Stimulated activated CD4-positive, alpha-beta T cell treated with anti-CD3 and anti-CD28 coated beads, Interleukin-12 subunit alpha, Interleukin-12 subunit beta, amount 100 ng/mL, for 48 hours (primary cell): ENCODE results near the gene FOXN1.
"Not testable (repeated sequence)": the region's sequence is repeated elsewhere in the genome, so short reads cannot be mapped to it uniquely, and the experiment has no call there.

Experiments
- DNase-seq, 3 donors: peaks; one replicate each; pipeline ENCODE4 v3.0.0-alpha.2; 2020; ENCODE audit warnings: low read depth in 2 of 3, low spot score in 1 of 3

FOXN1 gene

GRCh38 chr17:28522281-28522680 is 16.1 kb downstream of the FOXN1 start:
- not testable (repeated sequence) for DNase-seq

DNA sequence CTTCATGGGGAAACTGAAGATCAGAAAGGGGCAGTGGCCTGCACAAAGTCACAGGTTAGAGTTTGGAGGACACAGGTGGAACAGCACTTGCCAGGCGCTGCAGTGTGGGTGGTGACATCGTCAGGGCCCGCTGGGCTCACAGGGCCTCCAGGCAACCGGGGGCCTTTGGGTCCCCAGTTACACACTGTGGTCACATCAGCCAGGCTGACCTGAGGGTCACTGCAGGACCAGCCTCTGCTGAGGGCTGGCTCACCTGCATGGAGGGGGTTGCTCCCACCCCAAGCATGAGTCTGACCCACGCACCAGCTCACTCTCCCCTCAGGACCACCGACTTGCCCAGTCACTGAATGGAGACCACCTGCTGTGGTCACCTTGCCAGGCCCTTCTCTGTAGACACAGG is 17.0 kb downstream of the FOXN1 start:
- no peak for DNase-seq

- DNase-seq, result no peak
Observed at GRCh38 chr17:28523876-28524275, 17.7 kb downstream of the FOXN1 start.

- no peak for DNase-seq
Observed at GRCh38 chr17:28524476-28525424, 18.6 kb downstream of the FOXN1 start.

DNA sequence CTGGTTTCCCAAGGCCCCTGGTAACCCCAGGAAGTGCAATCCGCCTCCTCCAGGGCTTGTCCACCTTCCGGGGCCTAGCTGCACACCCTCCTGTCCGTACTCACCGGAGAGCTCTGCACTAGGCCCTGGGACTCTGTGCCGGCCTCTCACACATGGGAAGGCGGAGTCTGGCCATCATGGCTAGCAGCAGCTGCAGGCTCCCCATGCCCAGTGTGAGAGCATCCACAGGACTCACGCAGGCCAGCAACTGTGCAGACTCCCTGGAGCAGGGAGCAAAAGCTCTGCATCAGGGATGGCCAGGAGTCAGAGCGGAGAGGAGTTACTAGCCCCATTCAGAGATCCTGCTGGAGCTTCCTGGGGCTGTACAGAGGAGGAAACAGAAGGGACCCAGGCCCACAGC is 20.2 kb downstream of the FOXN1 start:
- DNase-seq, result no peak

- DNase-seq, result no peak
Observed at GRCh38 chr17:28527181-28527681, 21.1 kb downstream of the FOXN1 start.

- no peak for DNase-seq
Observed at GRCh38 chr17:28527859-28528258, 21.7 kb downstream of the FOXN1 start.

GRCh38 chr17:28528327-28529012 is 22.3 kb downstream of the FOXN1 start:
- no peak for DNase-seq

GRCh38 chr17:28529013-28529400 is 22.9 kb downstream of the FOXN1 start:
- no peak for DNase-seq

- no peak for DNase-seq
Observed at GRCh38 chr17:28530250-28530649, 24.1 kb downstream of the FOXN1 start.

DNA sequence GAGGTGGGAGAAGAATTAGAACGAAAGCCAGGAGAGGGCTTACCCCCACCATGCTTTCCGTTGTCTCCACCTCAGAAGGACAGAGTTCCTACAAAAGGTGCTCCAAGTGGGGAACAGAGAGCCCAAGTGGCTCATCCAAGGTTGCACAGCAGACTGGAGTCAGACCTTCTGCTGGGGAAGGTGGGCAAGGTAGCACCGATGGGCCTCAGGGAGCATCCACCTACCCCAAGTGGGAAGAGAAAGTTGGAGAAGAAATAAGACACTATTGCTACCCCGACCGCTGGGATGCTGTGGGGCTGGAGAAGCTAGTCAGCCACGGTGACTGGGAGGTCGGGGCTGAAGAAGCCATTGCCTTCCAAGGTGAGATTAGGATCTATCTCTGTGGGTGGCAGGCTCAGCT is 24.8 kb downstream of the FOXN1 start:
- no peak for DNase-seq

DNA sequence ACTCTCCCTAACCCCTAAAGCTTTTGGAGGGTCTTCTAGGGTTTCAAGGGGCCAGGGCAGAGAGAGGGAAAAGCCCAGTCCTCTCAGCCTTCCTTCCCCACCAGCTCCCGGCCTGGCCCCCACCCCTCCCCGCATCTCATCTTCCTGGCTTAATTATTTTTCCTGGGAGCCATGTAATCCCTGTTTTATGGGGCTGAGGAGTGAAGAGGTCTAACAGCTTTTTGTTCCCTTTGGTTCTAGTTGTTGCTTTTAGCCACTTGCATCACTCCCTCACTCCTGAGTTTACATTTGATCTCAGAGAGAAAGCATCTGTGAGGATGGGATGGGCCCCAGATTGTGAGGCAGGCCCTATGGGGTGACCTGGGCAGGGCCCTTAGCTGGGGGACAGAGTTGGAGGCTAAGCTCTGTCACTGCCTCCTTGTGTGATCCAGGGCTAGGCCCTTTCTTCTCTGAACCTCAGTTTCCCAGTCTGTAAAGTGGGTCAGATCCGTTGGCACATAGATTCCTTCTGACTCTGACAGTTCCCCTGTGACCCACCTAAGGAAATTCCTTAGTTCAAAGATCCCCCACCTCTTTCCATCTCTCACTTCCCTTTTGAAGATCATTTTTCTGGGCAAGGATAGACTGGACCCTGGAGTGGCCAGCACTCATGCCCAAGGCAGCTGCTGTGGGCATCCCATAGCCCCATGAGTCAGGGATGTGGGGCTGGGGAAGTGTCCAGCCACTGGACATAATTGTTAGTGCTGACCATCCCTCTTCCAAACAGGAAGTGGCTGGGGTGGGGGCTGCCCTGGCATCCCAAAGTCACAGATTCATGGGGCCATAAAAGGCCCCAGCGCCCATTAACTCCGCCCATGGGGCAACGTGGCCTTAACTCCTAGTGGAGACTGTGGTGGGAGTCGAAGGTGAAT is 26.2 kb downstream of the FOXN1 start:
- no peak for DNase-seq

- no peak for DNase-seq
Observed at GRCh38 chr17:28533091-28533807, 27.1 kb downstream of the FOXN1 start.

GRCh38 chr17:28534740-28535375 is 28.7 kb downstream of the FOXN1 start:
- DNase-seq, result no peak

DNA sequence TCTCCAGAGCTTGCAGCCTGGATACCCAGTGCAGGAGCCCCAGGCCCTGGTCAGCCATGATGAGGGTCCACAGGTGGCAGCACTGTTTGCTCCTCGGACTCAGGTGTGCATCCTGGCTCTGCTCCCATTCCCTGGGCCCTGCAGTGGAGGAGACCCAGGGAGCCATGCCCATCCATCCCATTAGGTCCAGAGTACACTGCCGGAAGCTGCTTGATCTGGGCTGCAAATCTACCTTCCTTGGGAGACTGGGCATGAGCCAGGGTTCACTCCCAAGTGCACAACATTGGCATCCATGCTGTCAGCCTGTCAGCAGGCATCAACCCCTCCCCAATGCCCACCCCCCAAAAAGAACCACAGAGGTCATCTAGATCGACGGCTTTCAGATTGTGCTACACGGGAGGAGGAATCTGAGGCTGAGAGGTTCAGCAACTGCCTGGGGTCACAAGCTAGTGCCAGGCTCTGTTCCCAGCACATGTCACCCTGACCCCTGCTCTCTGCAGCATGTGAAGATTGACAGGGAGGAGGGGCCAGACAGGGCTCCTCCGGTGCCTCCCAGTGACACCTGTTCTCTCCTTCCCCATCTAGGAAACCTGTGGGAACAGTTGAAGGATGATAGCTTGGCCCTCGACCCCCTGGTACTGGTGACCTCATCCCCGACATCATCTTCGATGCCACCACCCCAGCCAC is 30.5 kb downstream of the FOXN1 start:
- DNase-seq, result no peak

DNA sequence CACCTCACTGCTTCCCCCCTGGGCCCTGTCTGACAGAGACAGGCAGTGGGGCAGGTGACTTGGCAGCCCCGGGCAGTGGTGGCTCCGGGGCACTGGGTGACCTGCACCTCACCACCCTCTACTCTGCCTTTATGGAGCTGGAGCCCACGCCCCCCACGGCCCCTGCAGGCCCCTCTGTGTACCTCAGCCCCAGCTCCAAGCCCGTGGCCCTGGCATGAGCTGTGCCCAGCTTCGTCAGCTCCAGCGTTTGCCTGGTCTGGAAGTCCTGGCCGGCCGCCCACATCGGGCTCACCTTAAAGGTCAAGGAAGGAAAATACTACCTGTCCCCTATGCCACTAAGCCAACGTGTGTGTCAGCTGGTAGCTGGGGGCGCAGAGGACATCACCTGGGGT is 31.1 kb downstream of the FOXN1 start:
- DNase-seq, result no peak

GRCh38 chr17:28538296-28538895 is 32.2 kb downstream of the FOXN1 start:
- DNase-seq, result no peak

DNA sequence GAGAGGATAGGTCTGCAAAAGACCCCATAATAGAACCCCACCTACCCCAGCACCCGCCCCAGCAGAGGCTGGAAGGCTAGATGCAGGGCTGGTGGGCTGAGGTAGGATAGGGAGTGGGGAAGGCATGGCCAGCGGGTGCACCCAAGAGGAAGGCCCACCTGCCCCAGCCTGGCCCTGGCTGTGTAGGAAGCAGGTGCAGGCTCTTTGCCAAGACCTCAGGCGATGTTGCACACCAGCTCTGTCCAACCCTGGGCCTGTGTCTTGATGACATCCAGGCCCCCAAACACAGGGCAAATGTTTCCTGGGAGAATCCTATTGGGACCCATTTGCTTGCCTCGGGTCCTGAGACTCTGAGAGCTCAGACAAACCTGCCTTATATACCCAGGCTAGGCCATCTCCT is 34.1 kb downstream of the FOXN1 start:
- no peak for DNase-seq

DNA sequence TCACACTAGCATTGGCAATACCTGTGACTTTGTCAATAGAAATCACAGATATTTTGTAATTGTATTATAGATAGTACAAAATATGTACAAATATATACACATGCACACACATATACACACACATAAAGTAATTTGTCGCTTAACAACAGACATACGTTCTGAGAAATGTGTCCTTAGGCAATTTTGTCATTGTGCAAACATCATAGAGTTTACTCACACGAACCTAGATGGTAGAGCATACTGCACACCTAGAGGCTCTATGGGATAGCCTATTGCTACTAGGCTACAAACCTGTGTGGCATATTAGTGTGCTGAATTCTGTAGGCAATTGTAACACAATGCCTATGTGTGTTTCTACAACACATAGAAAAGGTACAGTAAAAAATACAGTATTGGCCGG is 35.3 kb downstream of the FOXN1 start:
- DNase-seq, result no peak
